HepG2 (cell line): ENCODE data around the gene SLC22A14. TPM values are rescaled to one million over a fixed set of nuclear protein-coding genes. Genes with fewer than 3 reads are reported as not detected.

Experiments
- ATAC-seq: fragments of 200-7000 bp; cut with Tn5 transposase; 3 replicates; pipeline ENCODE4 v1.9.1; 2020; ENCODE audit warnings: mild to moderate bottlenecking, moderate library complexity
- BruUV-seq: library from RNA; stranded (reverse); fragments of 400-500 nt; replicated peaks from 2 replicates; lab custom pipeline; 2021; lab: Mats Ljungman, UMichigan
- CTCF ChIA-PET: fragments of 300-600 bp; formaldehyde crosslinking; extraction: SDS; loops from one replicate; lab custom pipeline; 2021; ENCODE audit warnings: low total read pairs, inconsistent platforms, low intra/inter-chr PET ratio; lab: Yijun Ruan, JAX
- POLR2A ChIA-PET: fragments of 350-600 bp; sonication (Branson Sonifier 250); formaldehyde crosslinking; loops from one replicate; lab custom pipeline; 2020; ENCODE audit warnings: antibody characterized with exemption, inconsistent platforms; lab: Yijun Ruan, JAX
- DNase-seq: peaks from one replicate; pipeline ENCODE4 v3.0.0-alpha.2; 2015; ENCODE audit warnings: low spot score
- FAIRE-seq: peaks from 3 replicates; lab custom pipeline; 2011; peaks lifted over from hg19 to GRCh38; lab: Jason Lieb, UNC
- H2AFZ ChIP-seq: one replicate; pipeline ENCODE4 v1.6.1; 2011; ENCODE audit warnings: low read length, inconsistent platforms
- H3K27ac ChIP-seq: fragments of 300-600 bp; 3 replicates; pipeline ENCODE4 v1.8.0; 2011; ENCODE audit warnings: mixed run types, mild to moderate bottlenecking, mixed read lengths, low read length, inconsistent platforms; ENCODE audit not compliant: insufficient read depth; ENCODE audit errors: extremely low read length
- H3K27me3 ChIP-seq, 2 experiments: fragments of 200-600 bp in 1 of 2; 2 replicates in 1 of 2; 3 replicates in 1 of 2; pipeline versions ENCODE4 v1.6.0 to v1.8.0; 2011; ENCODE audit warnings: low read length in 2 of 2, mild to moderate bottlenecking in 2 of 2, moderate library complexity in 2 of 2, inconsistent platforms in 1 of 2; ENCODE audit not compliant: insufficient read depth in 2 of 2, control insufficient read depth in 1 of 2
- H3K36me3 ChIP-seq, 2 experiments: fragments of 200-600 bp in 1 of 2; replicated peaks in 1 of 2; 2 replicates in 1 of 2; 3 replicates in 1 of 2; pipeline versions ENCODE4 v1.5.1 to v1.8.0; 2011; ENCODE audit warnings: low read length in 2 of 2, inconsistent platforms in 1 of 2; ENCODE audit not compliant: insufficient read depth in 2 of 2, control insufficient read depth in 1 of 2
- H3K4me1 ChIP-seq: 2 replicates; pipeline ENCODE4 v1.5.1; 2012; ENCODE audit warnings: low read length, inconsistent platforms; ENCODE audit not compliant: insufficient read depth
- H3K4me2 ChIP-seq: 2 replicates; pipeline ENCODE4 v1.6.0; 2011; ENCODE audit warnings: low read depth, low read length, inconsistent platforms
- H3K4me3 ChIP-seq, 3 experiments: fragments of 200-600 bp in 1 of 3; sonication (generic), shearing (Covaris generic) in 1 of 3; replicated peaks in 1 of 3; 2 replicates each; pipeline ENCODE4 v1.5.1; 2011 to 2016; ENCODE audit warnings: low read length in 3 of 3, inconsistent platforms in 2 of 3, low read depth in 2 of 3, mild to moderate bottlenecking in 2 of 3, control low read depth in 1 of 3, mixed read lengths in 1 of 3; ENCODE audit not compliant: insufficient read depth in 1 of 3
- H3K79me2 ChIP-seq: one replicate; pipeline ENCODE4 v1.6.1; 2011; ENCODE audit warnings: low read length, inconsistent platforms; ENCODE audit not compliant: insufficient read depth
- H3K9ac ChIP-seq: 2 replicates; pipeline ENCODE4 v1.6.0; 2011; ENCODE audit warnings: mild to moderate bottlenecking, low read depth, low read length, inconsistent platforms; ENCODE audit not compliant: insufficient read depth
- H3K9me3 ChIP-seq: 2 replicates; pipeline ENCODE4 v1.5.1; 2012; ENCODE audit warnings: mild to moderate bottlenecking, low read length
- H4K20me1 ChIP-seq: 2 replicates; pipeline ENCODE4 v1.6.0; 2011; ENCODE audit warnings: inconsistent platforms, mild to moderate bottlenecking, low read length, moderate library complexity; ENCODE audit not compliant: insufficient read depth
- ARID2 ChIP-seq: sonication (generic); formaldehyde crosslinking; IDR thresholded peaks from 2 replicates; pipeline ENCODE4 v1.8.1; 2022; ENCODE audit warnings: mild to moderate bottlenecking, missing genetic modification reagents, borderline replicate concordance
- CEBPB ChIP-seq: IDR thresholded peaks from 2 replicates; pipeline ENCODE4 v1.6.1; 2011; ENCODE audit warnings: low read depth, low read length, improper control_type of control experiment, borderline replicate concordance
- EZH2 ChIP-seq: conservative IDR thresholded peaks from 2 replicates; pipeline ENCODE4 v1.6.1; 2012; ENCODE audit warnings: mild to moderate bottlenecking, low read depth, low read length, moderate library complexity
- IRF2 ChIP-seq: IDR thresholded peaks from 2 replicates; pipeline ENCODE4 v1.6.1; 2018; ENCODE audit warnings: missing genetic modification reagents, missing compliant biosample characterization
- JARID2 ChIP-seq: sonication (generic); formaldehyde crosslinking; IDR thresholded peaks from 2 replicates; pipeline ENCODE4 v1.8.1; 2023; ENCODE audit warnings: missing genetic modification reagents, inconsistent platforms; ENCODE audit not compliant: insufficient replicate concordance
- KDM3A ChIP-seq: IDR thresholded peaks from 2 replicates; pipeline ENCODE4 v1.6.1; 2018; ENCODE audit warnings: low read depth, missing compliant biosample characterization
- NFE2L2 ChIP-seq: fragments of 150-350 bp; IDR thresholded peaks from 2 replicates; pipeline ENCODE4 v1.6.1; 2014; ENCODE audit warnings: low read length
- RFX3 ChIP-seq: IDR thresholded peaks from 2 replicates; pipeline ENCODE4 v1.6.1; 2016; ENCODE audit warnings: missing biosample characterization, missing genetic modification reagents
- ZNF256 ChIP-seq: sonication (generic); formaldehyde crosslinking; conservative IDR thresholded peaks from 2 replicates; pipeline ENCODE4 v1.4.0; 2020; ENCODE audit warnings: missing genetic modification reagents
- ZNF441 ChIP-seq: sonication (generic); formaldehyde crosslinking; IDR thresholded peaks from 2 replicates; pipeline ENCODE4 v1.7.0; 2021; ENCODE audit warnings: missing genetic modification reagents, borderline replicate concordance
- ZNF891 ChIP-seq: sonication (generic); formaldehyde crosslinking; IDR thresholded peaks from 2 replicates; pipeline ENCODE4 v1.5.0; 2020; ENCODE audit warnings: mild to moderate bottlenecking, missing genetic modification reagents
- WGBS: methylation state at CpG from one replicate; pipeline ENCODE4 v1.1.6; 2017; ENCODE audit warnings: low lambda C conversion rate; 5-methylcytosine and 5-hydroxymethylcytosine counted together
- in situ Hi-C: cut with HindIII; loops from 2 replicates; pipeline ENCODE4 v1.10.0; 2017; ENCODE audit warnings: low pct_unique_long_range_greater_than_20kb; ENCODE audit not compliant: extremely low pct_ligation_motif_present
- intact Hi-C: fragments of 100-400 bp; cut with micrococcal nuclease; formaldehyde crosslinking; loops from one replicate; pipeline ENCODE4 v1.10.0; 2022; ENCODE audit not compliant: unreplicated experiment
- polyA plus RNA-seq, 8 experiments: library from polyadenylated mRNA; depleted of rRNA in 3 of 8; stranded (reverse) in 7 of 8; unstranded in 1 of 8; fragments of >200 nt; fragmentation: Illumina TruSeq in 4 of 8; extraction: Trizol in 4 of 8; gene quantifications; 2 replicates each; pipeline versions ENCODE4 v1.2.1 to v1.2.3, GENCODE V29; 2011 to 2016; ENCODE audit warnings: low read depth in 4 of 8, missing spikeins in 1 of 8, mixed read lengths in 1 of 8; ENCODE audit not compliant: insufficient read depth in 1 of 8
- total RNA-seq, 5 experiments: library from RNA; depleted of rRNA; stranded (reverse); fragments of >200 nt; fragmentation: Illumina TruSeq; extraction: Trizol; gene quantifications; 2 replicates each; pipeline ENCODE4 v1.2.3, GENCODE V29; 2016; ENCODE audit warnings: low read depth in 1 of 5
- TF ChIP-seq, protein P1 (sequence below): sonication (generic); formaldehyde crosslinking; IDR thresholded peaks from 2 replicates; pipeline ENCODE4 v1.4.0; 2020; ENCODE audit warnings: missing genetic modification reagents
- TF ChIP-seq, protein P2 (sequence below): sonication (generic); formaldehyde crosslinking; IDR thresholded peaks from 2 replicates; pipeline ENCODE4 v1.8.0; 2022; ENCODE audit warnings: mild to moderate bottlenecking, missing genetic modification reagents, moderate library complexity
- TF ChIP-seq, protein P3 (sequence below): sonication (generic); formaldehyde crosslinking; IDR thresholded peaks from 2 replicates; pipeline ENCODE4 v1.4.0; 2020; ENCODE audit warnings: mild to moderate bottlenecking, missing genetic modification reagents
- TF ChIP-seq, protein P4 (sequence below): IDR thresholded peaks from 2 replicates; pipeline ENCODE4 v1.6.1; 2016; ENCODE audit warnings: missing compliant biosample characterization, missing genetic modification reagents, borderline replicate concordance

Gene SLC22A14
- total and polyA plus RNA-seq, 2 of the 13 experiments (the other 11 are each of a cell fraction or from before 2014, with no cell fraction given): 0.03 TPM; not detected in 1

DNA sequence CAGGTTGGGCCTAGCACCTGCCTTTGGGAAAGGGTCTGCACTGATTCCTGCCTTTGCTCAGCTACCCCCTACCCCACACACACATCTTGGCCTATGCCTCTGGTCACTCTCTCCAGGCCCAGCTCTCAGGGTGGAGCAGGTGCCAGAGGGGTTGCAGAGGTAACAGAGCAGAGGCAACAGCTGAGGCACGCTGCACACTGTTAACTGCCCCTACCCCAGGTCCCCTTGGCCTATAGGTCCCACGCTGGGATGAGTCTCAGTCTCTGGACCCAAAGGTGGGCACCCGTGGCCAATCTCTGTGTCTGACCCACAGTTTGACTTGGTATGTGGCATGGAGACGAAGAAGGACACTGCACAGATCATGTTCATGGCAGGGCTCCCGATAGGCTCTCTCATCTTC lies 24.8 kb downstream of the SLC22A14 start:
- BruUV-seq: no TSS peak
- H3K36me3 ChIP-seq: no peaks in the 10 kb centered on the region
- ChIA-PET CTCF (no interaction called here), POLR2A (no interaction called here)
- H3K9ac ChIP-seq: no peak overlapping the region
- intact Hi-C loops: no loop called here
- H3K9me3 ChIP-seq: no peaks in the 10 kb centered on the region
- H3K79me2 ChIP-seq: no peaks in the 10 kb centered on the region
- H2AFZ ChIP-seq: no peak overlapping the region
- TF ChIP-seq EZH2 (no peak), ZNF891 (CRISPR knock-in tag) (no peak), KDM3A (CRISPR knock-in tag) (no peak), ZNF256 (CRISPR knock-in tag) (no peak)
- in situ Hi-C loops: no loop called here
- H3K27ac ChIP-seq: no peak overlapping the region
- H4K20me1 ChIP-seq: no peaks in the 10 kb centered on the region
- no peaks in the 10 kb centered on the region for H3K4me1 ChIP-seq
- no peak overlapping the region for H3K4me2 ChIP-seq
- no peak for ATAC-seq
- H3K27me3 ChIP-seq: peaks cover 7 to 61% of the 10 kb centered on the region in 2 experiments
- WGBS: 17% methylated on average over 3 of the region's 5 CpGs
- FAIRE-seq: no peak
- DNase-seq: no peak
- H3K4me3 ChIP-seq: no peak overlapping the region

DNA sequence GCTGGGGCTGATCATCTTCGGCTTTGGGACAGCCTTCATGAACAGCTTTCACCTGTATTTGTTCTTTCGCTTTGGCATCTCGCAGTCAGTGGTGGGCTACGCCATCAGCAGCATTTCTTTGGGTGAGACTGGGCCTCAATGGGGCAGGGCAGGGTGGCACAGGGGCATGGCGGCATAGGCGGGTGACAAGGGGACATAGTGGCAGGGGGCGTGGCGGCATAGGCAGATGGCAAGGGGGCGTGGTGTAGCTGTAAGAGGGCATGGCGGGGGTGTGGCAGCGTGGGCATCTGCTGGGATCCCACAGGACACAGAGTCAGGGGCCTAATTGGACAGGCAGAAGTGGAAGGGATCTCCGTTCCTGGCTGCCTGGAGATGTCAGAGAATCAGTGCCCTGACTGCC lies 25.5 kb downstream of the SLC22A14 start:
- Histone ChIP-seq H3K27ac (no peak overlapping the region), H3K4me3 (no peak overlapping the region), H3K9ac (no peak overlapping the region), H4K20me1 (no peaks in the 10 kb centered on the region), H3K79me2 (no peaks in the 10 kb centered on the region), H2AFZ (no peak overlapping the region), H3K4me1 (no peaks in the 10 kb centered on the region), H3K4me2 (no peak overlapping the region), H3K9me3 (no peaks in the 10 kb centered on the region), H3K27me3 (peaks cover 7 to 67% of the 10 kb centered on the region in 2 experiments), H3K36me3 (no peaks in the 10 kb centered on the region)
- DNase-seq (no peak), ATAC-seq (no peak), FAIRE-seq (no peak)
- CTCF ChIA-PET: no interaction called here
- POLR2A ChIA-PET: no interaction called here
- in situ Hi-C loops: no loop called here
- TF ChIP-seq, protein P1, sequence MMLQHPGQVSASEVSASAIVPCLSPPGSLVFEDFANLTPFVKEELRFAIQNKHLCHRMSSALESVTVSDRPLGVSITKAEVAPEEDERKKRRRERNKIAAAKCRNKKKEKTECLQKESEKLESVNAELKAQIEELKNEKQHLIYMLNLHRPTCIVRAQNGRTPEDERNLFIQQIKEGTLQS (CRISPR knock-in tag): no peak
- TF ChIP-seq, protein P2, sequence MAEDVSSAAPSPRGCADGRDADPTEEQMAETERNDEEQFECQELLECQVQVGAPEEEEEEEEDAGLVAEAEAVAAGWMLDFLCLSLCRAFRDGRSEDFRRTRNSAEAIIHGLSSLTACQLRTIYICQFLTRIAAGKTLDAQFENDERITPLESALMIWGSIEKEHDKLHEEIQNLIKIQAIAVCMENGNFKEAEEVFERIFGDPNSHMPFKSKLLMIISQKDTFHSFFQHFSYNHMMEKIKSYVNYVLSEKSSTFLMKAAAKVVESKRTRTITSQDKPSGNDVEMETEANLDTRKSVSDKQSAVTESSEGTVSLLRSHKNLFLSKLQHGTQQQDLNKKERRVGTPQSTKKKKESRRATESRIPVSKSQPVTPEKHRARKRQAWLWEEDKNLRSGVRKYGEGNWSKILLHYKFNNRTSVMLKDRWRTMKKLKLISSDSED (CRISPR knock-in tag): no peak
- no peak for TF ChIP-seq ZNF441 (CRISPR knock-in tag)
- no peak for TF ChIP-seq CEBPB
- TF ChIP-seq IRF2 (CRISPR knock-in tag): no peak
- TF ChIP-seq, protein P3, sequence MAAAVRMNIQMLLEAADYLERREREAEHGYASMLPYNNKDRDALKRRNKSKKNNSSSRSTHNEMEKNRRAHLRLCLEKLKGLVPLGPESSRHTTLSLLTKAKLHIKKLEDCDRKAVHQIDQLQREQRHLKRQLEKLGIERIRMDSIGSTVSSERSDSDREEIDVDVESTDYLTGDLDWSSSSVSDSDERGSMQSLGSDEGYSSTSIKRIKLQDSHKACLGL: no peak
- no peak for TF ChIP-seq RFX3 (CRISPR knock-in tag)
- TF ChIP-seq JARID2 (CRISPR knock-in tag): no peak
- TF ChIP-seq, protein P4, sequence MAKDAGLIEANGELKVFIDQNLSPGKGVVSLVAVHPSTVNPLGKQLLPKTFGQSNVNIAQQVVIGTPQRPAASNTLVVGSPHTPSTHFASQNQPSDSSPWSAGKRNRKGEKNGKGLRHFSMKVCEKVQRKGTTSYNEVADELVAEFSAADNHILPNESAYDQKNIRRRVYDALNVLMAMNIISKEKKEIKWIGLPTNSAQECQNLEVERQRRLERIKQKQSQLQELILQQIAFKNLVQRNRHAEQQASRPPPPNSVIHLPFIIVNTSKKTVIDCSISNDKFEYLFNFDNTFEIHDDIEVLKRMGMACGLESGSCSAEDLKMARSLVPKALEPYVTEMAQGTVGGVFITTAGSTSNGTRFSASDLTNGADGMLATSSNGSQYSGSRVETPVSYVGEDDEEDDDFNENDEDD (CRISPR knock-in tag): no peak
- no peak for TF ChIP-seq ARID2 (CRISPR knock-in tag)
- TF ChIP-seq NFE2L2: no peak
- intact Hi-C loops: no loop called here
- 51% methylated on average over 12 of the region's 12 CpGs for WGBS
- no TSS peak for BruUV-seq
